Measurements from ENCODE around the gene MRPL12.

Gene MRPL12

DNA sequence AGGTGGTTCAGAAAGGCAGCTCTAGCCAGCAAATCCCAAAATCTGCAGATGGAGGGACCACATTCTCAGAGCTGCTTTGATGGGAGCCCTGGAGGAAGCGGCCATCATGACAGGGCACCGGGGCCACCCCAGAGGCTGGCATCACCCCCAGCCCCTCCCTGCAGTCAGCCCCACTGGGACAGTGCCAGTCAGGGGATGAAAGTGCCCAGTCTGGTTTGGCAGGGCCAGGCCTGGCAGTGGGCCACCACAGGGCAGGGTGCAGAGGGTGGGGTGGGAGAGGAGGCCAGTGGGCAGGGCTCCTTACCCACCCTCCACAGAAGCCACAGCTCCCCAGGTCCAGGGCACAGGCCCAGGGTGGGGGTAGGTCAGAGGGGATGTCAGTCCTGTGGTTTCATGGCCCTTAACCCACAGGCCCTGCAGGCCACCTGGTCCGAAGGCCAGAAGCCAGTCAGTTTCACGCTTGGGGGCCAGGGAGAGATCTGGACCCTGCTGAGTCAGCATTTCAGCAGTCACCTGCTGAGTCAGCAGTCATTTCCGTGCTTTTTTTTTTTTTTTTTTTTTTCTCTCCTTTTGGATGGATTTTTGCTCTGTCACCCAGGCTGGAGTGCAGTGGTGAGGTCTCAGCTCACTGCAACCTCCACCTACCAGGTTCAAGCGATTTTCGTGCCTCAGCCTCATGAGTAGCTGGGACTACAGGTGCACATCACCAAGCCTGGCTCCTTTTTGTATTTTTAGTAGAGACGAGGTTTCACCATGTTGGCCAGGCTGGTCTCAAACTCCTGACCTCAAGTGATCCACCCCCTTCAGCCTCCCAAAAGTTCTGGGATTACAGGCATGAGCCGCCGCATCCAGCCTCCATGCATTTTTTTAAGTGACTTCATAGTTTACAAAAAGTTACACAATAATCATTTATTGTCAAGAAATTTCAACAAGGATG is 19.3 kb downstream of the MRPL12 start:
- TF ChIP-seq, protein P1, sequence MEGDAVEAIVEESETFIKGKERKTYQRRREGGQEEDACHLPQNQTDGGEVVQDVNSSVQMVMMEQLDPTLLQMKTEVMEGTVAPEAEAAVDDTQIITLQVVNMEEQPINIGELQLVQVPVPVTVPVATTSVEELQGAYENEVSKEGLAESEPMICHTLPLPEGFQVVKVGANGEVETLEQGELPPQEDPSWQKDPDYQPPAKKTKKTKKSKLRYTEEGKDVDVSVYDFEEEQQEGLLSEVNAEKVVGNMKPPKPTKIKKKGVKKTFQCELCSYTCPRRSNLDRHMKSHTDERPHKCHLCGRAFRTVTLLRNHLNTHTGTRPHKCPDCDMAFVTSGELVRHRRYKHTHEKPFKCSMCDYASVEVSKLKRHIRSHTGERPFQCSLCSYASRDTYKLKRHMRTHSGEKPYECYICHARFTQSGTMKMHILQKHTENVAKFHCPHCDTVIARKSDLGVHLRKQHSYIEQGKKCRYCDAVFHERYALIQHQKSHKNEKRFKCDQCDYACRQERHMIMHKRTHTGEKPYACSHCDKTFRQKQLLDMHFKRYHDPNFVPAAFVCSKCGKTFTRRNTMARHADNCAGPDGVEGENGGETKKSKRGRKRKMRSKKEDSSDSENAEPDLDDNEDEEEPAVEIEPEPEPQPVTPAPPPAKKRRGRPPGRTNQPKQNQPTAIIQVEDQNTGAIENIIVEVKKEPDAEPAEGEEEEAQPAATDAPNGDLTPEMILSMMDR (conservative IDR thresholded peaks at IDR 0.05): no peak
- H3K27ac ChIP-seq: peak overlapping the region; percentile 90

DNA sequence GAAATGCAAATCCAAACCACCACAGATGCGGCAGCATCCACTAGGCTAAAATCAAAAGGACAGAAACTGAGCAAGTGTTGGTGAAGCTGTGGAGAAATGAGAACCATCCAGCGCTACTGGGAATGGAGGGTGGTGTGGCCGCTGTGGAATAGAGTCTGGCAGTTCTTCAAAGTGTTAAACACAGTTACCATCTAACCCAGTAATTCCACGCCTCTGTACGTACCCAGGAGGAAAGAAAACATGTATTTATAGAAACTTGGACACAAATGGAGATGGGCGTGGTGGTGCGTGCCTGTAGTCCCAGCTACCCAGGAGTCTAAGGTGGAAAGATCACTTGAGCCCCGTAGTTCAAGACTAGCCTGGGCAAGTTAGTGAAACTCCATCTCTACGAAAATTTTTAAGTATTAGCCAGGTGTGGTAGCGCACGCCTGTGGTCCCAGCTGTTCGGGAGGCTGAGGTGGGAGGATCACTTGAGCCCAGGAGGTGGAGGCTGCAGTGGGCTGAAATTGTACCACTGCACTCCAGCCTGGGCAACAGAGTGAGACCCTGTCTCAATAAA is 20.6 kb downstream of the MRPL12 start:
- peak overlapping the region; percentile 90 for H3K27ac ChIP-seq
- TF ChIP-seq, protein P1 (conservative IDR thresholded peaks at IDR 0.05): no peak

DNA sequence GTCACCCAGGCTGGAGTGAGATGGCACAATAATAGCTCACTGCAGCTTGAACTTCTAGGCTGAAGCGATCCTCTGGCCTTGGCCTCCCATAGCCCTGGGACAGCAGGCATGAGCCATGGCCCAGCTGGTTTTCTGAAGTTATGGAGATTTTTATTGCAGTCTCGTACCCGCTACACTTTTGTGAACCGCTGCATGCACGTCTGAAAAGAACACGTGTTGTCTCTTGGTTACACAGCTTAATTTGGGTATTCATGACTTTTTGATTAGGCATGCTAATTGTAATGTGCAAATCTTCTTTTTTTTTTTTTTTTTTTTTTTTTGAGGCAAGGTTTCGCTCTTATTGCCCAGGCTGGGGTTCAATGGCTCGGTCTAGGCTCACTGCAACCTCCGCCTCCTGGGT is 22.3 kb downstream of the MRPL12 start:
- TF ChIP-seq, protein P1 (conservative IDR thresholded peaks at IDR 0.05): no peak

DNA sequence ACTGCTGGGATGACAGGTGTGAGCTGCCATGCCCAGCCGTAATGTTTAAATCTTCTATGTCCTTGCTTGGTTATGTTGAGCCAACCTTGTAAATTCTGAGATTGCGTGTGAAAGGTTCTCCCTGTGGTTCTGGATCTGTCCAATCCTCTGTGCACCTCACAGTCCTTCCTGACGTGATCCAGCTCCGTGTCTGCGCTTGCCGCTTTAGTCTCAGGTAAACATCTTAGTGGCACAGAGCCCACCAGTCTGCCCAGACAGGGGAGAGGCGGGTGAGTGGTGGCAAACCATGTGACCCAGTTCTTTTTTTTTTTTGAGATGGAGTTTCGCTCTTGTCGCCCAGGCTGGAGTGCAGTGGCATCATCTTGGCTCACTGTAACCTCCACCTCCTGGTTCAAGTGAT is 22.8 kb downstream of the MRPL12 start:
- TF ChIP-seq, protein P1 (conservative IDR thresholded peaks at IDR 0.05): no peak

More for the DNA sequence above, 22.3 kb downstream of the MRPL12 start:
- H3K27ac ChIP-seq: peak overlapping the region; percentile 94

DNA sequence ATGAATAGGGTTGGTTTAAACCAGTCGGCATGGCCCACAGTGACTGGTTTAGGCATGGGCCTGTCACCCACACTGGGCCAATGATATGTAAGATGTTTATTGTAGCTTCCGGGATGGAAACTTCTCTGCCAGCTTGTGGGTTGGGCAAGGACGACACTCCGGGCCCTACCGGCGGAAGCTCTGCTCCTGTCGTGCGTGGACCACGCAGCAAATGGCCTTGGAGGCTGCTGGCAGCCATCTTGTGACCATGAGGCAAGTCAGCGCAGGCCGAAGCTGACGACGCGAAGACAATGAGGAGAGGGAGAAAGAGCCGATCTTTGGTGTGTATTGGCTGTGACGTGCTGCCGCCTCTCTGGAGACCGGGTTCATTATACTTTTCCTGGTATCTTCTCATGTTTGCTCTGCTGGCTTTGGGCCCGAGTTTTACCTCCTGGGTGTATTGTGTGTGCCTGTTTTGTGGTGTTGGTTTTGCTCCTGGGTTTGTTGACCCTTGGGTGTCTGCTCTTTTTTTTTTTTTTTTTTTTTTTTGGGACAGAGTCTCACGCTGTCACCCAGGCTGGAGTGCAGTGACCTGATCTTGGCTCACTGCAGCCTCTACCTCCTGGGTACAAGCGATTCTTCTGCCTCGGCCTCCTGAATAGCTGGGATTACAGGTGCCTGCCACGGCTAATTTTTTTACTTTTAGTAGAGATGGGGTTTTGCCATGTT is 24.3 kb downstream of the MRPL12 start:
- H3K27ac ChIP-seq: peak overlapping the region; percentile 94
- TF ChIP-seq, protein P1 (conservative IDR thresholded peaks at IDR 0.05): no peak

More for the DNA sequence above, 22.8 kb downstream of the MRPL12 start:
- peak overlapping the region; percentile 94 for H3K27ac ChIP-seq

DNA sequence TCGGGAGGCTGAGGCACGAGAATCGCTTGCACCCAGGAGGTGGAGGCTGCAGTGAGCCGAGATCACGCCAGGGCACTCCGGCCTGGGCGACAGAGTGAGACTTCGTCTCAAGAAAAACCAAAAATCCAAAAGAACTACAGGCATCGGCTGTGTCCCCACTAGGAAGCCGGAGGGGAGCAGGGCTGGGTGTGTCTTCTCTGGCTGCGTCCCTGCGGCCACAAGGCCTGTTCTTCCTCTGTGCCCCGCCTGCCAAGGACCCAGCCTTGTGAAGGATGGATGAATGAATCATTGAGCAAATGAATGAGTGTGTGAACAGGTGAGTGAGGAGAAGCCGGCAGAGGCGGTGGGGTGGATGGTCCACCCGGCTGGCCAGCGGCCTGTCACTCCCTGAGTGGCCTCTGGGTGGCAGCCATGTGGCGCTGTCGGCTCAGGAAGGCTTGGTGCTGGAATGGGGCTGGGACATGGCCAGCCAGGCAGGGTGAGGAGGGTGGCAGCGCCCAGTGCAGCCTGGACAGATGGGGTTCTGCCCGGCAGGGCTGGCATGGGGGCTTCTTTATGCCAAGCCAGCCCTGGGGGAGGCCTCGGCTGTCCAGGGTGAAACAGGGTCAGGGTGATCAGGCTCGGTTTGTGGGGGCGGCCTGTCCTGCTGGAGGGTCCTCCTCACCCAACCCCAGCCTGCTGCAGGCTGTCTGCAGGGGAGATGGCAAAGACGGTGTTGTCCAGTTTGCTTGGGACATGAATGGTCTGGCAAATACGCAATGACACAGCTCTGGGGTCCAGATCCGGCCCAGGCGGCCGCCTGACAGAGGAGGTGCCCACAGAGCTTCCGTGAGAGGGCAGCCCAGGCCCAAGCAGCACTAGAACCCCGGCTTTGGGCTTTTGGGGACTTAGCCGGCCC is 30.6 kb downstream of the MRPL12 start:
- peak overlapping the region; percentile 21; the same call in 1 of the 2 replicates for H3K27ac ChIP-seq
- TF ChIP-seq, protein P1 (conservative IDR thresholded peaks at IDR 0.05): peak; percentile 98

All from VCaP (cell line).